GDM1 (cell line): ENCODE results near the gene ADARB1.

Experiments
- DNase-seq: peaks from one replicate; lab custom pipeline; 2025; lab: John Stamatoyannopoulos, UW

The ADARB1 gene

GRCh38 chr21:45253633-45254459 lies 179.5 kb downstream of the ADARB1 start:
- no peak for DNase-seq

GRCh38 chr21:45254460-45254930 lies 180.1 kb downstream of the ADARB1 start:
- DNase-seq = no peak

DNA sequence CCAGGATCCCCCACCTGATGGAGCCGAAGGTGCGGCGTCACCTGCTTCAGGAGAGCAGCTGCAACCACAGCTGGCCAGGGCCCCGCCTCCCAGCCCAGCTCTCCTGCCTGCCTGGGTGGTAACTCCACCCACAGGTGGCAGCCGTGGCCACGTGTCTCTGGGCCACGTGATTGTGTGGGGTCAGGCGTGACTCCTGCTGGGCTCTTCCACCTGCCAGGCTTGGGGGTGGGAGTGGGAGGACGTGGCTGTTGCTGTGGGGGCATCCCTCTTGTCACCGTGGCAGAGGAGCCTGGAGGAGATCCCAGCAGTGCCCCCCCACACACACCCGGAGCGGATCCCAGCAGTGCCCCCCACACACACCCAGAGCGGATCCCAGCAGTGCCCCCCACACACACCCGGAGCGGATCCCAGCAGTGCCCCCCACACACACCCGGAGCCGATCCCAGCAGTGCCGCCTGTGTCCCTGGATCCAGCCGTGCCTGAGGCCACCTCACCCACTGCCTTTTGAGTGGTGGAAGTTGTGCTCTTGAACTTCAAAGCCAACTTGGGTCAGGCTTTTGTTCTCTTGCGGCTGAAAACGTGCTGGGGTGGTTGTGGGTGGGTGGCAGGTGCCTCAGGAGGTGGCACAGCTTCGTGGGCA lies 181.1 kb downstream of the ADARB1 start:
- DNase-seq = no peak

GRCh38 chr21:45256021-45256911 lies 181.9 kb downstream of the ADARB1 start:
- no peak for DNase-seq

- DNase-seq = no peak
Observed at GRCh38 chr21:45256912-45257672, 182.7 kb downstream of the ADARB1 start.

DNA sequence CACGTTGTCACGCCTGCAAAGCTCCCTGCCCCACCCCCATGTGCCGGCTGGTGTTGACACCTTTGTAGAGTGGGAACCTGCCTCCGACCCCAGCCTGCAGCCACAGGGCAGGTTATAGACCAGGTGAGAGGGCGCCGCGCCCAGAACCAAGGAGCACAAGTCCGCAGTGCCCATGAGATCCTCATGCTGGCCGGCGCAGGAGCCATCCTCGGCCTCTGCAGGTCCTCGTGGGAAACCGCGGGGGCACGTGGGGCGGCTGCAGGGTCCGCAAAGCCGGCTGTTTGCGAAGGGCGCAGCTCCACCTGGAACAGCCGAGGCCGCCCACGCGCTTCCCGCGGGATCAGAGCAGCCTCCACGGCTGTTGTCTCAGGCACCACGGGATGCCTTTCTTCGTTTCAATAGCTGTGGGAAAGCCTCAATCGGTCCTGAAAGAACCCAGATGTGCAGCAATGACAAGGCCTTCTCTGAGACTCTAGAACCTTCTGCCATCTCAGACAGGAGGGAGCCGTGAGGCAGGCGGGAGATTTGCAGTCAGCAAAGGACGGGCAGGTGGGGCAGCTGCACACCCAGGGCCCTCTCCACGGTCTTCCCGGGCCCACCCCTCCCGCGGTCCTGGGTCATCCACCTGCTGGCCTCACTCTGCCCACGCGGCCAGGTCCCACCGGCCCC lies 183.4 kb downstream of the ADARB1 start:
- DNase-seq = no peak

- DNase-seq = no peak
Observed at GRCh38 chr21:45258466-45258865, 184.1 kb downstream of the ADARB1 start.

DNA sequence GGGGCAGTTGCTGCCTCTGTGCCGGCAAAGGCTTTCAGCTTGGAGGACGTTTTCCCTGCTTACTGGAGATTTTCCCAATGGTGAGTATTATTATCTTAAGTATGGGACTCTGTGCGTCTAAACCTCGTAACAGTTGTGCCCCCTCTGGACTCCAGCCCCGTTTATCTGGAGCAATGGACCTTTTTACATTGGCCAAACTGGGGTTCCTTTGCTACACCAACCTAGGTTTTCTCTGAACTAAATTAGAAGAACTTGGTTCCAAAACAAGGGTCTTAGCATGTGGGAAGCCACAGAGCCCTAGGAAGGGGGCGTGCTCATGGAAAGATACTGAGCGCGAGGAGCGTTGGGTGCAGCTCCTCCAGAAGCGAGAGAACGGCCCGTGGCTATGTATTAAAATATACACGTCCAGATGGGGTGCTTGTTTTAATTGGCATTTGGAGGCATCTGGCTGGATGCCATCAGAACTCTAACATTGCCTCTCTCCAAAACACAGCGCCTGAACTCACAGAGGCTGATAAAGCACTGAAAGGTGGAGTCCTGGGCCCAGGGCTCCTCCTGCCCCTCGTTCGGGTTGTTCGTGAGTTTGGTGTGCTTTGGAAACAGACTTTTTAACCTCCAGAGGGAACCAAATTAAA lies 184.9 kb downstream of the ADARB1 start:
- DNase-seq = no peak

- DNase-seq = no peak
Observed at GRCh38 chr21:45260191-45260825, 185.9 kb downstream of the ADARB1 start.

- DNase-seq = no peak
Observed at GRCh38 chr21:45261093-45261492, 186.7 kb downstream of the ADARB1 start.

GRCh38 chr21:45262041-45262581 lies 187.7 kb downstream of the ADARB1 start:
- DNase-seq = no peak

- DNase-seq = no peak
Observed at GRCh38 chr21:45262616-45263015, 188.2 kb downstream of the ADARB1 start.

DNA sequence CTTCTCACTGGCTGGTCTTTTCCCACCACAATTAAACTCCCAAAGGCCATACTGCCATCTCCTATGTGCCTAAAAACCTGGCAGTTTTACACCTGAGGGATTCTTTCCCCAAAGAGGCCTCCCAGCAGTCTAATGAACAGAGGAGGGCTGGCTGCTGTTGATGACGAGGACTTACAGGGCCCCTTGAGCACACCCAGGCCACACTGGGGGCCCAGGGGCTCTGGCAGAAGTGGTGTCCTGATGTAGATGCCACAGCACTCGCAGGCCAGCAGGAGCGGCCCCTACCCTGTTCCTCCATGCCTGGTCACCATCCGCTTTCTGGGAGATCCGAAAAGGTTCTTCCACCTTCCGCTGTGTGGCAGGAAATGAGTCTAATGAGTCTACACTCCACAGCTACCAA lies 189.2 kb downstream of the ADARB1 start:
- DNase-seq = no peak

- DNase-seq = no peak
Observed at GRCh38 chr21:45264146-45264911, 189.9 kb downstream of the ADARB1 start.

DNA sequence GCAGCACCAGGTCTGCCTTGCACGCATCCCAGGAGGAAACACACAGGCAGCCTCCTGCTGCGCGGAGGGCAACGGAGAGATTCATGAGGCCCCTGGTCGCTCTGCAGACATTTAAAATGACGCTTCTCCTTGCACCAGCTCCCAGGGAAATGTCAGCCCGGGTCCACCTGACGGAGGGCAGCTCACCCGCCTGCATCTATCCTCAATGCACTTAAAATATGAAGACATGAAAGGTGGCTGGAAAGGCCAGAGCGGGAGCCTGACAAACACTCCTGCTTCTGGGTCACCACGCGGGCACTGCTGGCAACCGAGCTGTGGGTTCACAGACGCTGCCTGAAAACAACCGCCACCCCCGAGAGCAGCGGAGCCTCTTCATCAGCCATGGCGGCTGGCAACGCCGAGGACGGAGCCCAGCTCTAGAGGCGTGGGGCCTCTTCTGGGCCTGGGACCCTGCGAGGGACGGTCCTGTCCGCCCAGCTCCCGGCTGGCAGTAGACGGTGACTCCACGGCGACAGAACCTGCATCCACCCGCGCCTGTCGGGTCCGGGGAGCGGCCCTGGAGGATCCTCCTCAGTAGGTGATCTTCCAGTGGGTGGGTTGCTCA lies 190.6 kb downstream of the ADARB1 start:
- DNase-seq = no peak

GRCh38 chr21:45265721-45266517 lies 191.5 kb downstream of the ADARB1 start:
- no peak for DNase-seq

DNA sequence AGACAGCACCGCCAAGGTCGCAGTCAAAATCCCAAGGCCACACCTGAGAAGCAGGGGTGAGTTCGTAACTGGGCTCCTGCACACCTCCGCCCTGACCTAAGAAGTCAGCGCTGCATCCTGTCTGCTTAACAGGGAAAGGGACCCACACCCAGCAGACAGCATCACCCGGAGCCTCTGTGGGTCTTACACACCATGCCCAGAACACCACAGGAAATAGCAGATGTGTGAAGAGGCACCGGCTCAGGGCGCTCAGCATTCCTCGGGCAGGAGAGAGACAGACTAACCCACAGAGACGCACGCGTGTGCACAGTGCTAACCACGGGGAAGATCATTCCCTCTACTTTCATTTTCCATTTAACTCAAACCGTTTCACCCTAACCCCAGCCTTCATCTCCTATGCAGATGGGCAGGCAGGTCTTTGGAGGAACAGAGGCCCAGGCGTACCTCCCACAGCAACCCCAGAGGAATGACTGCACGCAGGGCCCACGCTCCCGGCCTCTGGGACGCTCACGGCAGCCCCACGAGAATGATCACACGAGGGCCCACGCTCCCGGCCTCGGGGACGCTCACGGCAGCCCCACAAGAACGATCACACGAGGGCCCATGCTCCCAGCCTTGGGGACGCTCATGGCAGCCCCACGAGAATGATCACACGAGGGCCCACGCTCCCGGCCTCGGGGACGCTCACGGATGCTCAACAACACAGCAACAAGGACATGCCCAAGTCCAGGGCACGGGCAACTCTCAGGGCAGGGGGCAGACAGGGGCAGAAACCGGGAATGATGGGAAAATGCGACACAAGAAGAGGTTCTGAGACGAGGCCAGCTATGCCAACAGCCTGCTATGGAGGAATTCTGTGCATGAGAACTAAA lies 192.4 kb downstream of the ADARB1 start:
- no peak for DNase-seq
